Sigmoid colon (tissue), 4 donors: ENCODE data around the gene SSTR4.

Source experiments
- EP300 ChIP-seq, 4 donors: sonication (generic); formaldehyde crosslinking; IDR thresholded peaks; one replicate each; pipeline ENCODE4 v1.6.1; 2017; ENCODE audit warnings: antibody characterized with exemption in 4 of 4
- POLR2A ChIP-seq, 2 donors: fragments of 450-650 bp; IDR thresholded peaks; one replicate each; pipeline ENCODE4 v1.6.1; 2016; ENCODE audit warnings: antibody characterized with exemption in 2 of 2, mild to moderate bottlenecking in 2 of 2, moderate library complexity in 2 of 2
- POLR2AphosphoS5 ChIP-seq, 4 donors: sonication (generic); formaldehyde crosslinking; IDR thresholded peaks; one replicate each; pipeline ENCODE4 v1.6.1; 2017; ENCODE audit warnings: antibody characterized with exemption in 4 of 4
- TF ChIP-seq, protein P1 (sequence below), 4 experiments: fragments of 450-650 bp in 3 of 4; fragments of 200-600 bp in 1 of 4; IDR thresholded peaks; one replicate each; pipeline ENCODE4 v1.5.1; 2016 to 2019; ENCODE audit warnings: antibody characterized with exemption in 4 of 4, mild to moderate bottlenecking in 3 of 4, moderate library complexity in 2 of 4

DNA sequence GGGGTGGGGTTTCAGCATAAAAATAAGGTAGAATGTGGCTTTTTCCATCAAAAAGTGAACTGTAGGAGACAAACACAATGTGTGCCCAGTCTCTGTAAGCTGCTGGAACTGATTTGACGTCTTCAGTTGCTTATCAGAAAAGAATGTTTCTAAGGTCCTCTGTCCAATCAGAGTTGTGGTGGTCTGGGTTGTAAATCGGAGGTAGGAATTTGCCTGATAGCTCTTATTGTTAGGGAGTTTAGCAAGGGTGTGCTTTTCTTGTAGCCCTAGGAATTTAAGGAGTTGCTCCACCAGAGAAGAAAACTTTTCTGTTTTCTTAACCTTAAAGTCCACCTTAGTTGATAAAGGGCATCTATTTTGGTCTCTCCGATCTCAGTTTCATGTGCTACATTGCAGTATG lies 10.4 kb upstream of the SSTR4 start:
- TF ChIP-seq, protein P1, sequence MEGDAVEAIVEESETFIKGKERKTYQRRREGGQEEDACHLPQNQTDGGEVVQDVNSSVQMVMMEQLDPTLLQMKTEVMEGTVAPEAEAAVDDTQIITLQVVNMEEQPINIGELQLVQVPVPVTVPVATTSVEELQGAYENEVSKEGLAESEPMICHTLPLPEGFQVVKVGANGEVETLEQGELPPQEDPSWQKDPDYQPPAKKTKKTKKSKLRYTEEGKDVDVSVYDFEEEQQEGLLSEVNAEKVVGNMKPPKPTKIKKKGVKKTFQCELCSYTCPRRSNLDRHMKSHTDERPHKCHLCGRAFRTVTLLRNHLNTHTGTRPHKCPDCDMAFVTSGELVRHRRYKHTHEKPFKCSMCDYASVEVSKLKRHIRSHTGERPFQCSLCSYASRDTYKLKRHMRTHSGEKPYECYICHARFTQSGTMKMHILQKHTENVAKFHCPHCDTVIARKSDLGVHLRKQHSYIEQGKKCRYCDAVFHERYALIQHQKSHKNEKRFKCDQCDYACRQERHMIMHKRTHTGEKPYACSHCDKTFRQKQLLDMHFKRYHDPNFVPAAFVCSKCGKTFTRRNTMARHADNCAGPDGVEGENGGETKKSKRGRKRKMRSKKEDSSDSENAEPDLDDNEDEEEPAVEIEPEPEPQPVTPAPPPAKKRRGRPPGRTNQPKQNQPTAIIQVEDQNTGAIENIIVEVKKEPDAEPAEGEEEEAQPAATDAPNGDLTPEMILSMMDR (IDR thresholded peaks at IDR 0.05), result no peak
- TF ChIP-seq POLR2A (IDR thresholded peaks at IDR 0.05) (no peak), POLR2AphosphoS5 (IDR thresholded peaks at IDR 0.05) (no peak), EP300 (IDR thresholded peaks at IDR 0.05) (no peak)
